DND-41 (cell line): ENCODE data around the gene ZCCHC3.

Experiments used
- CTCF ChIP-seq: IDR thresholded peaks from 2 replicates; pipeline ENCODE4 v1.5.1; 2012; ENCODE audit warnings: borderline replicate concordance, low read length, moderate library complexity, mild to moderate bottlenecking; ENCODE audit not compliant: poor library complexity, severe bottlenecking; ENCODE audit errors: extremely low read depth
- EZH2 ChIP-seq: IDR thresholded peaks from 3 replicates; pipeline ENCODE4 v1.6.1; 2012; ENCODE audit warnings: borderline replicate concordance, low read depth, mild to moderate bottlenecking, moderate library complexity, low read length, inconsistent platforms; ENCODE audit not compliant: severe bottlenecking

- TF ChIP-seq CTCF = peak; percentile 16
- peak; percentile 64 for TF ChIP-seq EZH2
Measured at GRCh38 chr20:325889-326644, 28.7 kb downstream of the ZCCHC3 start.
